ENCODE data around the gene ENPP1. TPM values are rescaled to one million over a fixed set of nuclear protein-coding genes. Genes with fewer than 3 reads are reported as not detected.

The ENPP1 gene
- total RNA-seq, 1 donor from 2014 or later, result 7.1 TPM

DNA sequence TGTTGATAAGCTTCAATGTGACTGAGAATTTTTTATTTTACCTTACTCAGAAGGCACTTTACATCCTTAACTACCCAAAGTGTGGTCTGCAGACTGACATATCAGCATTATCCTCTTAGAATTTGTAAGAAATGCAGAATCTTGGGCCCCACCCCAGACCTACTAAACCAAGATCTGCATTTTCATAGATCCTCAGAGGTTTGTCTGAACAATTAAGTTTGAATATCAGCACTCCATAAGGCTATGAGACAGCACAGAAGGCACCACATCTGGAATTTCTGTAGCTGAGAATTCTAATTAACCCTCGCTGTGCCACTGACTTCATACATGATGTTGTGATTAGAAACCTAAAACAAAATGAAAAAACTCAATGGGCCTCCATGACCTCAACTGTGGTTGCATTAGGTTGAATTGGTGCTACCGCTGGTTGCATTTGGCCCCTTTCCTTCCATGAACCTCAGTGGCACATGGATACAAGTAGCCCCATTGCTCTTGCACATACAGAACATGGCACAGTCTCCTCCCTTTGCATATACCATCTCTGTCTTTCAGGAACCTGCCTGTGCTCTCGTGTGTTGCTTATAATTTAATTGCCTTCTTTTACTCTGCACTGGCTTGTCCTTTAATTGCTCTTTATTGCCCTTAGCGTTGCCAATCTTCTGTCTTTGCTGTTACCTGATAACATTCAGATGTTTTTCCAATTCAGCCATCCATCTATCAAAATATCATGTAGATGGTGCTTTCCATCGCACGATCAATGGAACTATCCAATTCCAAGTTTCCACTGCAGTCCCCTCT, 13.4 kb downstream of the ENPP1 start:
- no peak for FAIRE-seq

DNA sequence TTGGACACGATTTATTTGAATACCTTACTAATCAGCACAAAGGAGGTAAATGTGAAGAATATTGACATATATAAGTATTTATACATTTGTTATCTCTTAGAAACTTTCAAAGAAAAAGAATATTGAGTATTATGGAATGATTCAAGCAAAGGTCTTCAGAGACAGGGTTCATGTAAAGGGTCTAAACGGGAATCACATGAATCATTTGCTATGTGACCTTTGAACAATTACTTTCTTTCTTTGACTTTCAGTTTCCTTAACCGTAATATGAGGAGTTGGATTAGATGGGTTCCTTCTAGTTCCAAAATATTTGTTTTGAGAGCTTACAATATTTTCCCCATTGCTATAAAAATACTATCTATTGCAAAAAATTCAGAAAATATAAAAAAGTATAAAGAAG, 14.3 kb downstream of the ENPP1 start:
- H3K79me2 ChIP-seq (ENCODE audit: insufficient read depth, low read length), result peaks cover 5% of the 10 kb centered on the region
- Mint-ChIP-seq H3K4me3 (ENCODE audit: unreplicated experiment) (no peak overlapping the region), H3K9me3 (ENCODE audit: unreplicated experiment) (no peaks in the 10 kb centered on the region), H3K36me3 (ENCODE audit: low read depth, unreplicated experiment) (no peaks in the 10 kb centered on the region), H3K27ac (ENCODE audit: unreplicated experiment) (no peak overlapping the region), H3K27me3 (ENCODE audit: low read depth, unreplicated experiment) (no peaks in the 10 kb centered on the region), H3K4me1 (ENCODE audit: low read depth, unreplicated experiment) (peaks cover 30% of the 10 kb centered on the region)
- H3K4me1 ChIP-seq (ENCODE audit: insufficient read depth, low read length), result no peaks in the 10 kb centered on the region
- no peaks in the 10 kb centered on the region for H4K20me1 ChIP-seq (ENCODE audit: insufficient read depth, low read length)
- TF ChIP-seq, protein P1, sequence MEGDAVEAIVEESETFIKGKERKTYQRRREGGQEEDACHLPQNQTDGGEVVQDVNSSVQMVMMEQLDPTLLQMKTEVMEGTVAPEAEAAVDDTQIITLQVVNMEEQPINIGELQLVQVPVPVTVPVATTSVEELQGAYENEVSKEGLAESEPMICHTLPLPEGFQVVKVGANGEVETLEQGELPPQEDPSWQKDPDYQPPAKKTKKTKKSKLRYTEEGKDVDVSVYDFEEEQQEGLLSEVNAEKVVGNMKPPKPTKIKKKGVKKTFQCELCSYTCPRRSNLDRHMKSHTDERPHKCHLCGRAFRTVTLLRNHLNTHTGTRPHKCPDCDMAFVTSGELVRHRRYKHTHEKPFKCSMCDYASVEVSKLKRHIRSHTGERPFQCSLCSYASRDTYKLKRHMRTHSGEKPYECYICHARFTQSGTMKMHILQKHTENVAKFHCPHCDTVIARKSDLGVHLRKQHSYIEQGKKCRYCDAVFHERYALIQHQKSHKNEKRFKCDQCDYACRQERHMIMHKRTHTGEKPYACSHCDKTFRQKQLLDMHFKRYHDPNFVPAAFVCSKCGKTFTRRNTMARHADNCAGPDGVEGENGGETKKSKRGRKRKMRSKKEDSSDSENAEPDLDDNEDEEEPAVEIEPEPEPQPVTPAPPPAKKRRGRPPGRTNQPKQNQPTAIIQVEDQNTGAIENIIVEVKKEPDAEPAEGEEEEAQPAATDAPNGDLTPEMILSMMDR (IDR thresholded peaks at IDR 0.05; ENCODE audit: insufficient read depth, low read depth, low read length), result no peak
- no peak for TF ChIP-seq EZH2 (IDR thresholded peaks at IDR 0.05; ENCODE audit: insufficient read depth, low read length)
- H3K27me3 ChIP-seq (ENCODE audit: insufficient read depth, low read length), result no peaks in the 10 kb centered on the region
- no peaks in the 10 kb centered on the region for H3K36me3 ChIP-seq (ENCODE audit: insufficient read depth, low read length)
- H3K4me3 ChIP-seq (ENCODE audit: insufficient read depth, low read depth, low read length), result no peak overlapping the region
- DNase-seq (ENCODE audit: low read depth) (no peak), FAIRE-seq (no peak)
- H3K9me3 ChIP-seq (ENCODE audit: insufficient read depth, low read depth, low read length), result no peaks in the 10 kb centered on the region
- no peak overlapping the region for H3K27ac ChIP-seq (ENCODE audit: low read depth, low read length)
- no peak overlapping the region for H3K4me2 ChIP-seq (ENCODE audit: low read length)
- no peak overlapping the region for H2AFZ ChIP-seq (ENCODE audit: low read depth, low read length)
- H3K9ac ChIP-seq (ENCODE audit: low read length), result no peak overlapping the region

More for the DNA sequence above, 13.4 kb downstream of the ENPP1 start:
- Mint-ChIP-seq H3K27ac (ENCODE audit: unreplicated experiment) (no peak overlapping the region), H3K4me3 (ENCODE audit: unreplicated experiment) (no peak overlapping the region), H3K27me3 (ENCODE audit: low read depth, unreplicated experiment) (no peaks in the 10 kb centered on the region), H3K36me3 (ENCODE audit: low read depth, unreplicated experiment) (no peaks in the 10 kb centered on the region), H3K9me3 (ENCODE audit: unreplicated experiment) (no peaks in the 10 kb centered on the region), H3K4me1 (ENCODE audit: low read depth, unreplicated experiment) (peaks cover 34% of the 10 kb centered on the region)
- no peak overlapping the region for H3K27ac ChIP-seq (ENCODE audit: low read depth, low read length)
- H3K4me2 ChIP-seq (ENCODE audit: low read length), result no peak overlapping the region
- H3K79me2 ChIP-seq (ENCODE audit: insufficient read depth, low read length), result peaks cover 5% of the 10 kb centered on the region
- no peak overlapping the region for H3K4me3 ChIP-seq (ENCODE audit: insufficient read depth, low read depth, low read length)
- no peaks in the 10 kb centered on the region for H3K4me1 ChIP-seq (ENCODE audit: insufficient read depth, low read length)
- no peak for TF ChIP-seq EZH2 (IDR thresholded peaks at IDR 0.05; ENCODE audit: insufficient read depth, low read length)
- TF ChIP-seq, protein P1 (IDR thresholded peaks at IDR 0.05; ENCODE audit: insufficient read depth, low read depth, low read length), result no peak
- no peaks in the 10 kb centered on the region for H3K9me3 ChIP-seq (ENCODE audit: insufficient read depth, low read depth, low read length)
- H3K9ac ChIP-seq (ENCODE audit: low read length), result no peak overlapping the region
- no peaks in the 10 kb centered on the region for H3K27me3 ChIP-seq (ENCODE audit: insufficient read depth, low read length)
- DNase-seq (ENCODE audit: low read depth), result no peak
- no peaks in the 10 kb centered on the region for H3K36me3 ChIP-seq (ENCODE audit: insufficient read depth, low read length)
- no peak overlapping the region for H2AFZ ChIP-seq (ENCODE audit: low read depth, low read length)
- H4K20me1 ChIP-seq (ENCODE audit: insufficient read depth, low read length), result no peaks in the 10 kb centered on the region
